GM13976 (cell line): Measurements from ENCODE around the gene FASLG.
A peak's percentile ranks its signal among the peaks of the same experiment; 100 is the strongest.
"Not testable (repeated sequence)": the region's sequence is repeated elsewhere in the genome, so short reads cannot be mapped to it uniquely, and the experiment has no call there.

Experiments
- DNase-seq: peaks from one replicate; pipeline ENCODE4 v3.0.0; 2012; ENCODE audit warnings: low spot score
- CTCF ChIP-seq: IDR thresholded peaks from 2 replicates; pipeline ENCODE4 v1.5.1; 2012; ENCODE audit warnings: borderline replicate concordance, mild to moderate bottlenecking; ENCODE audit not compliant: insufficient read depth; ENCODE audit errors: extremely low read depth, missing control alignments, control extremely low read depth
- in situ Hi-C: fragments of 300-500 bp; cut with MboI; formaldehyde crosslinking; loops from one replicate; pipeline ENCODE4 v1.12.0; 2022; ENCODE audit warnings: low sequenced_read_pairs, mixed read lengths, inconsistent platforms; ENCODE audit not compliant: unreplicated experiment

FASLG gene, protein sequence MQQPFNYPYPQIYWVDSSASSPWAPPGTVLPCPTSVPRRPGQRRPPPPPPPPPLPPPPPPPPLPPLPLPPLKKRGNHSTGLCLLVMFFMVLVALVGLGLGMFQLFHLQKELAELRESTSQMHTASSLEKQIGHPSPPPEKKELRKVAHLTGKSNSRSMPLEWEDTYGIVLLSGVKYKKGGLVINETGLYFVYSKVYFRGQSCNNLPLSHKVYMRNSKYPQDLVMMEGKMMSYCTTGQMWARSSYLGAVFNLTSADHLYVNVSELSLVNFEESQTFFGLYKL

DNA sequence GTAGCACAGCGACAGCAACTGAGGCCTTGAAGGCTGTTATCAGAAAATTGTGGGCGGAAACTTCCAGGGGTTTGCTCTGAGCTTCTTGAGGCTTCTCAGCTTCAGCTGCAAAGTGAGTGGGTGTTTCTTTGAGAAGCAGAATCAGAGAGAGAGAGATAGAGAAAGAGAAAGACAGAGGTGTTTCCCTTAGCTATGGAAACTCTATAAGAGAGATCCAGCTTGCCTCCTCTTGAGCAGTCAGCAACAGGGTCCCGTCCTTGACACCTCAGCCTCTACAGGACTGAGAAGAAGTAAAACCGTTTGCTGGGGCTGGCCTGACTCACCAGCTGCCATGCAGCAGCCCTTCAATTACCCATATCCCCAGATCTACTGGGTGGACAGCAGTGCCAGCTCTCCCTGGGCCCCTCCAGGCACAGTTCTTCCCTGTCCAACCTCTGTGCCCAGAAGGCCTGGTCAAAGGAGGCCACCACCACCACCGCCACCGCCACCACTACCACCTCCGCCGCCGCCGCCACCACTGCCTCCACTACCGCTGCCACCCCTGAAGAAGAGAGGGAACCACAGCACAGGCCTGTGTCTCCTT, at the start of gene FASLG:
Gene FASLG, plus strand, starts transcription at position 233 of the 583 bp plus-strand sequence. Its CDS starts 99 bp downstream, at position 332.
- no peak for TF ChIP-seq CTCF
- in situ Hi-C loops: no loop called here

GRCh38 chr1:172609528-172609927, 49.4 kb upstream of the FASLG start:
- no peak for TF ChIP-seq CTCF
- in situ Hi-C loops: no loop called here
- no peak for DNase-seq

More for the DNA sequence above, at the start of gene FASLG:
- peak; percentile 44 for DNase-seq

DNA sequence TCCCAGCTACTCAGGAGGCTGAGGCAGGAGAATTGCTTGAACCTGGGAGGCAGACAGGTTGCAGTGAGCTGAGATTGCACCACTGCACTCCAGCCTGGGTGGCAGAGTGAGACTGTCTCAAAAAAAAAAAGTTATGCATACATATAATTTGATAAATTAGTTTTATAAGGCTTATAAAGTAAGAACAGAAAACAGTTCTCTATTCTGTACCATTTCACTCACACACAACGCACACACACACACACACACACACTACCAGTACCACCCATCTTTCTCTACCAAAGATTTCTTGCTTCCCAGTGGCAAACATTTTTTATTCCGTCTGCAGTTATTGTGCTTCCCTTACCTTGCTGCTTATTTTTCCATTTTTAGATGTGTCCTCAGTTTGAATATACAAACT, 46.4 kb upstream of the FASLG start:
- in situ Hi-C loops: no loop called here
- DNase-seq: no peak
- TF ChIP-seq CTCF: no peak

- in situ Hi-C loops: no loop called here
- no peak for DNase-seq
- no peak for TF ChIP-seq CTCF
Measured at GRCh38 chr1:172613294-172613693, 45.6 kb upstream of the FASLG start.

GRCh38 chr1:172616195-172616594, 42.7 kb upstream of the FASLG start:
- in situ Hi-C loops: no loop called here
- DNase-seq: no peak
- TF ChIP-seq CTCF: no peak

DNA sequence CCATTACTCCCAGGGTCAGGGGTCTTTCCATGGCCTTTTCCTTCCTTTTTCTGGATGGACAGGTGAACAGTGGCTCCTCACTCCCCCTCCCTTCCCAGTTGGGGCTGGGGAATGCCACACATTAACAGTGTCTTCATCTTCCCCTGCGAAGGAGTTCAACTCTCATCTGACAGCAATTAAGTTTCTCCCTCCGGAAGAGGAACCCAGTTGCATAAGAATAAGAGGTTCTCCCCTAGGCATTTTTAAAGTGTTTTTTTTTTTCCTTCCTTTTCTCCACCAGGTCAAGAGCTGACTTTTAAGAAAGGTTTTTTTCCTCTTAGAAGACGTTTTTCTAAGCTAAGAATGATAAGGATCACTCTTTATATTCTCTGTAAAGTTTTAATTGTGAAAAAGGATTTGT, 42.3 kb upstream of the FASLG start:
- no peak for TF ChIP-seq CTCF
- in situ Hi-C loops: no loop called here

DNA sequence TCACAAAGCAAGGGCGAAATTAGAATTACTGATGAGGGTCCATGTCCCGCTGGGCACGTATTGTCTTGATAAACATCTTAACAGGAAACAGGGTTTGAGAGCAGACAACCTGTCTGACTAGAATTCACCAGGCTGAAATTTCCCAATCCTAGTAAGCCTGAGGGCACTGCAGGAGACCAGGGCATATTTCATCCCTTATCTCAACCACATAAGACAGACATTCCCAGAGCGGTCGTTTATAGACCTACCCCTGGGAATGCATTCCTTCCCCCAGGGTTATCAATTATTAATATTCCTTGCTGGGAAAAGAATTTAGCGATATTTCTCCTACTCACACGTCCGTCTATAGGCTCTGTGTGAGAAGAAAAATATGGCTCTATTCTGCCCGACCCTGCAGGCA, 38.3 kb upstream of the FASLG start:
- DNase-seq, in situ Hi-C loops: not testable (repeated sequence)

More for the DNA sequence above, 42.3 kb upstream of the FASLG start:
- no peak for DNase-seq
